H9 (cell line): Measurements from ENCODE around the gene MUS81. TPM values are rescaled to one million over a fixed set of nuclear protein-coding genes. Genes with fewer than 3 reads are reported as not detected.

Source experiments
- DNase-seq: peaks from one replicate; pipeline ENCODE4 v3.0.0-alpha.2; 2017
- H2AFZ ChIP-seq: one replicate; pipeline ENCODE4 v1.6.1; 2013; ENCODE audit warnings: mild to moderate bottlenecking, low read length, control low read depth, moderate library complexity
- H2AK5ac ChIP-seq: 2 replicates; pipeline ENCODE4 v1.6.1; 2013; ENCODE audit warnings: low read length, control low read depth, mixed read lengths; ENCODE audit not compliant: insufficient read length
- H2BK120ac ChIP-seq: one replicate; pipeline ENCODE4 v1.6.1; 2013; ENCODE audit warnings: low read depth, mild to moderate bottlenecking, low read length, control low read depth, inconsistent platforms; ENCODE audit not compliant: poor library complexity, severe bottlenecking
- H2BK12ac ChIP-seq: 2 replicates; pipeline ENCODE4 v1.6.1; 2013; ENCODE audit warnings: low read length, control low read depth, mixed read lengths, low read depth; ENCODE audit not compliant: insufficient read length
- H2BK15ac ChIP-seq: 2 replicates; pipeline ENCODE4 v1.6.1; 2013; ENCODE audit warnings: low read depth, low read length, control low read depth
- H2BK20ac ChIP-seq: one replicate; pipeline ENCODE4 v1.6.1; 2013; ENCODE audit warnings: low read depth, mild to moderate bottlenecking, low read length, control low read depth, inconsistent platforms; ENCODE audit not compliant: poor library complexity, severe bottlenecking
- H2BK5ac ChIP-seq: 2 replicates; pipeline ENCODE4 v1.6.1; 2013; ENCODE audit warnings: low read length, control low read depth, mixed read lengths; ENCODE audit not compliant: insufficient read length
- H3K14ac ChIP-seq: 2 replicates; pipeline ENCODE4 v1.6.1; 2013; ENCODE audit warnings: low read length, control low read depth; ENCODE audit not compliant: insufficient read depth
- H3K18ac ChIP-seq: 2 replicates; pipeline ENCODE4 v1.6.1; 2013; ENCODE audit warnings: low read depth, mild to moderate bottlenecking, mixed read lengths, low read length, control low read depth; ENCODE audit not compliant: insufficient read length
- H3K23ac ChIP-seq: 2 replicates; pipeline ENCODE4 v1.6.1; 2013; ENCODE audit warnings: low read length, control low read depth, mixed read lengths, low read depth; ENCODE audit not compliant: insufficient read length
- H3K23me2 ChIP-seq: 2 replicates; pipeline ENCODE4 v1.6.1; 2013; ENCODE audit warnings: low read depth, mild to moderate bottlenecking, mixed read lengths, low read length, control low read depth; ENCODE audit not compliant: insufficient read length, poor library complexity, severe bottlenecking
- H3K27ac ChIP-seq: 2 replicates; pipeline ENCODE4 v1.5.1; 2013; ENCODE audit warnings: low read length, control low read depth, mixed read lengths, low read depth; ENCODE audit not compliant: insufficient read length
- H3K27me3 ChIP-seq: 2 replicates; pipeline ENCODE4 v1.6.1; 2013; ENCODE audit warnings: low read length, control low read depth, inconsistent platforms; ENCODE audit not compliant: insufficient read depth
- H3K4ac ChIP-seq: 2 replicates; pipeline ENCODE4 v1.6.1; 2013; ENCODE audit warnings: low read depth, mild to moderate bottlenecking, control low read depth, inconsistent platforms, low read length, moderate library complexity
- H3K4me1 ChIP-seq: 2 replicates; pipeline ENCODE4 v1.6.1; 2013; ENCODE audit warnings: low read length, control low read depth, inconsistent platforms; ENCODE audit not compliant: insufficient read depth
- H3K4me2 ChIP-seq: 2 replicates; pipeline ENCODE4 v1.6.1; 2013; ENCODE audit warnings: low read length, control low read depth, mixed read lengths; ENCODE audit not compliant: insufficient read length, insufficient read depth
- H3K56ac ChIP-seq: 2 replicates; pipeline ENCODE4 v1.6.1; 2013; ENCODE audit warnings: low read depth, mild to moderate bottlenecking, mixed read lengths, low read length, control low read depth; ENCODE audit not compliant: insufficient read length
- H3K79me1 ChIP-seq: 2 replicates; pipeline ENCODE4 v1.6.1; 2013; ENCODE audit warnings: low read depth, mild to moderate bottlenecking, moderate library complexity, low read length, control low read depth, inconsistent platforms; ENCODE audit not compliant: insufficient read depth, poor library complexity, severe bottlenecking
- H3K79me2 ChIP-seq: 2 replicates; pipeline ENCODE4 v1.6.1; 2013; ENCODE audit warnings: low read length, control low read depth, inconsistent platforms; ENCODE audit not compliant: insufficient read depth
- H3K9ac ChIP-seq: 2 replicates; pipeline ENCODE4 v1.6.1; 2013; ENCODE audit warnings: low read length, control low read depth, mixed read lengths; ENCODE audit not compliant: insufficient read length; ENCODE audit errors: extremely low read depth
- H3K9me3 ChIP-seq: one replicate; pipeline ENCODE4 v1.6.1; 2013; ENCODE audit warnings: low read depth, low read length, inconsistent platforms; ENCODE audit not compliant: control insufficient read depth
- H3T11ph ChIP-seq: one replicate; pipeline ENCODE4 v1.6.1; 2013; ENCODE audit warnings: mild to moderate bottlenecking, low read length, control low read depth, inconsistent platforms
- H4K20me1 ChIP-seq: one replicate; pipeline ENCODE4 v1.6.1; 2013; ENCODE audit not compliant: control insufficient read depth, insufficient read length, insufficient read depth
- H4K5ac ChIP-seq: 2 replicates; pipeline ENCODE4 v1.6.1; 2013; ENCODE audit warnings: low read depth, mild to moderate bottlenecking, mixed read lengths, low read length, control low read depth; ENCODE audit not compliant: insufficient read length
- H4K8ac ChIP-seq: replicated peaks from 2 replicates; pipeline ENCODE4 v1.6.1; 2013; ENCODE audit warnings: low read length, control low read depth, mixed read lengths, low read depth; ENCODE audit not compliant: insufficient read length
- H4K91ac ChIP-seq: 2 replicates; pipeline ENCODE4 v1.6.1; 2013; ENCODE audit warnings: low read depth, mild to moderate bottlenecking, moderate library complexity, mixed read lengths, low read length, control low read depth; ENCODE audit not compliant: insufficient read length
- H3K27ac Mint-ChIP-seq, 3 experiments: 2 replicates in 2 of 3; 3 replicates in 1 of 3; pipeline ENCODE4 v1.8.0; 2020 to 2021; ENCODE audit warnings: mixed read lengths in 3 of 3, mild to moderate bottlenecking in 1 of 3, moderate library complexity in 1 of 3
- H3K27me3 Mint-ChIP-seq: 2 replicates; pipeline ENCODE4 v1.8.0; 2021; ENCODE audit warnings: low read depth, mild to moderate bottlenecking, moderate library complexity, mixed read lengths
- H3K36me3 Mint-ChIP-seq, 3 experiments: 2 replicates in 2 of 3; 3 replicates in 1 of 3; pipeline ENCODE4 v1.8.0; 2020 to 2021; ENCODE audit warnings: low read depth in 3 of 3, mixed read lengths in 3 of 3; ENCODE audit not compliant: insufficient read depth in 1 of 3
- H3K4me1 Mint-ChIP-seq, 2 experiments: 2 replicates each; pipeline ENCODE4 v1.8.0; 2020; ENCODE audit warnings: mixed read lengths in 2 of 2
- H3K4me3 Mint-ChIP-seq, 2 experiments: 2 replicates in 1 of 2; 3 replicates in 1 of 2; pipeline ENCODE4 v1.8.0; 2020 to 2021; ENCODE audit warnings: mild to moderate bottlenecking in 2 of 2, mixed read lengths in 2 of 2, moderate library complexity in 1 of 2
- H3K9me3 Mint-ChIP-seq, 2 experiments: 2 replicates in 1 of 2; 3 replicates in 1 of 2; pipeline ENCODE4 v1.8.0; 2020; ENCODE audit warnings: mild to moderate bottlenecking in 2 of 2, mixed read lengths in 2 of 2, moderate library complexity in 1 of 2
- CTCF ChIP-seq: fragments of 200-600 bp; sonication (generic); conservative IDR thresholded peaks from 3 replicates; pipeline ENCODE4 v1.8.0; 2021; ENCODE audit warnings: antibody characterized with exemption, mild to moderate bottlenecking
- WGBS: extraction: QIAGEN DNeasy Blood & Tissue Kit; methylation state at CpG from one replicate; pipeline ENCODE4 v1.1.7; 2013; ENCODE audit warnings: missing lambda C conversion rate, low lambda C conversion rate, mixed read lengths; ENCODE audit not compliant: insufficient read length; ENCODE audit errors: extremely low coverage; 5-methylcytosine and 5-hydroxymethylcytosine counted together
- total RNA-seq: library from RNA; stranded (reverse); gene quantifications from 2 replicates; pipeline ENCODE4 v1.2.1, GENCODE V29; 2021

MUS81 gene
- total RNA-seq, 1 experiment from 2014 or later = 49.2 TPM

DNA sequence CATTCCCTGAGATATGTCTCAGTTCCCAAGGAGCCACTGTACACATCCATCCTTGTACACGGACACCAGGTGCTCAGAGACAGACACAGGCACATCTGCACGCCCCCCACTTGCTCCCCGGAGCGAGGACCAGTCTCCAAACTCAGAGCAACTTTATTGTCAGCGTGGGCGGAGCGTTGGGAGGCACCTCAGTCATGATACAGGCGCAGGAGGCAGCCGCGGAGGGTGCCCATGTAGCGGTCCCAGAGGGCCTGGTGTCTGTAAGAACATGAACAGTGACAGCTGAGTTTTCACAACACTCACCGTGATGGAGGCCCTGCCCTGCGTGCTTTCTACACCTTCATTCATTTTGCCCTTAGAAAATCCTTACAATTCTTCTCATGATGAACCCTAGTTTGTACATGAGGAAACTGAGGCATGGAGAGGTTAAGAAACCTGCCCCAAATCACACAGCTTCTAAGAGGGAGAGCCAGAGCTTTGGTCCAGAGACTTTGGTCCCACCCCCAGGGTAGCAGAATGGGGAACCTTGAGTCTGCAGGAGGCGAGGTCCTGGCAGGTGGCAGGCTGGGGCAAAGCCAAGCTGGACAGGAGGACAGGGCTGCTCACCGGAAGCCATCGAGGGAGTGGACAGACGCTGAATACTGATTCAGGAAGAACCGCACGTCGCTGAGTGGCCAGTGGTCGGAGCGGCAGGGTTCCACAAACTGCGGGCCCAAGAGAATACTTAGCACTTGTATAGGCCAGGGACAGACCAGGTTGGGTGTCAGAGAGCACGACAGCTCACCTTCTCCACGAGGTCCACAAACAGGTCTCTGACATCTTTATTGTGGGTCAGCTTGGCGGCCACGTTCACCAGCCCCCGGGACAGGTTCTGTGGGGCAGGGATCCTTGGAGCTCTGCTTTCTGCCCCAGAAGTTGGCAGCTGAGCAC is 23.8 kb downstream of the MUS81 start:
- Histone ChIP-seq H4K20me1 (no peaks in the 10 kb centered on the region), H3K9me3 (no peaks in the 10 kb centered on the region), H2BK5ac (no peak overlapping the region), H2AFZ (no peak overlapping the region), H3K23ac (no peak overlapping the region), H3K14ac (no peak overlapping the region), H3K27me3 (no peaks in the 10 kb centered on the region), H2BK12ac (no peak overlapping the region), H4K8ac (no peak overlapping the region), H3K9ac (no peak overlapping the region), H2AK5ac (no peak overlapping the region), H3K23me2 (peaks cover 6% of the 10 kb centered on the region), H3K18ac (no peak overlapping the region), H3K56ac (no peak overlapping the region), H3K79me1 (no peaks in the 10 kb centered on the region), H4K91ac (no peak overlapping the region), H3K4me1 (peaks cover 2% of the 10 kb centered on the region; the same call in 1 of the 2 replicates), H2BK120ac (no peak overlapping the region), H3K4me2 (no peak overlapping the region), H2BK20ac (no peak overlapping the region), H4K5ac (no peak overlapping the region), H3K79me2 (no peaks in the 10 kb centered on the region), H3T11ph (no peak overlapping the region), H3K27ac (no peak overlapping the region), H3K4ac (no peak overlapping the region), H2BK15ac (no peak overlapping the region)
- Mint-ChIP-seq H3K4me3 (peak overlapping the region in 1 of 2 experiments; percentile 21; a peak in 2 of 5 replicates), H3K9me3 (peaks cover 0 to under 1% of the 10 kb centered on the region in 2 experiments; a peak in 1 of 5 replicates), H3K27me3 (peaks cover 4% of the 10 kb centered on the region), H3K27ac (no peak overlapping the region; a peak in 1 of 7 replicates), H3K36me3 (peaks cover 35 to 58% (median 55%) of the 10 kb centered on the region in 3 experiments), H3K4me1 (peaks cover 12 to 25% of the 10 kb centered on the region in 2 experiments)
- no peak for DNase-seq
- no peak for TF ChIP-seq CTCF
- WGBS = no CpG with 5 or more reads among the region's 28 CpGs
